A549 treated with RU486 at 1 μM for 4 hours (cell line): ENCODE results near the gene LRCH2. TPM values are rescaled to one million over a fixed set of nuclear protein-coding genes. Genes with fewer than 3 reads are reported as not detected.

ENCODE experiments used
- total RNA-seq: library from RNA; stranded (reverse); fragments of 200-300 nt; extraction: Qiagen RNA extraction; gene quantifications from 5 replicates; pipeline ENCODE4 v1.2.3, GENCODE V29; 2022; ENCODE audit warnings: low read depth

LRCH2 gene
- 0.02 TPM in 1 of 5 replicates, not detected in the others for total RNA-seq

GRCh38 chrX:115233497-115234455 is at the start of gene LRCH2:
TSS of gene LRCH2 (minus strand) at chrX:115234096. CDS start at chrX:115234041, 55 bp downstream.

GRCh38 chrX:115189110-115189509 is 44.8 kb downstream of the LRCH2 start, which contains the start of gene RBMXL3:
TSS of gene RBMXL3 (plus strand) at chrX:115189410. CDS start at chrX:115189442, 32 bp downstream.

Other genes starting within 250 kb of the LRCH2 start
- gene IL13RA2, start 216.5 kb downstream of the LRCH2 start, total RNA-seq: 0.09 TPM in 1 of 5 replicates, not detected in the others
- gene RBMXL3, start 44.7 kb downstream of the LRCH2 start, total RNA-seq: not detected in 5 replicates
- gene LUZP4, start 55.6 kb upstream of the LRCH2 start, total RNA-seq: 0.08 TPM in 1 of 5 replicates, not detected in the others